ENCODE measurements around the gene LENG1.

The LENG1 gene

DNA sequence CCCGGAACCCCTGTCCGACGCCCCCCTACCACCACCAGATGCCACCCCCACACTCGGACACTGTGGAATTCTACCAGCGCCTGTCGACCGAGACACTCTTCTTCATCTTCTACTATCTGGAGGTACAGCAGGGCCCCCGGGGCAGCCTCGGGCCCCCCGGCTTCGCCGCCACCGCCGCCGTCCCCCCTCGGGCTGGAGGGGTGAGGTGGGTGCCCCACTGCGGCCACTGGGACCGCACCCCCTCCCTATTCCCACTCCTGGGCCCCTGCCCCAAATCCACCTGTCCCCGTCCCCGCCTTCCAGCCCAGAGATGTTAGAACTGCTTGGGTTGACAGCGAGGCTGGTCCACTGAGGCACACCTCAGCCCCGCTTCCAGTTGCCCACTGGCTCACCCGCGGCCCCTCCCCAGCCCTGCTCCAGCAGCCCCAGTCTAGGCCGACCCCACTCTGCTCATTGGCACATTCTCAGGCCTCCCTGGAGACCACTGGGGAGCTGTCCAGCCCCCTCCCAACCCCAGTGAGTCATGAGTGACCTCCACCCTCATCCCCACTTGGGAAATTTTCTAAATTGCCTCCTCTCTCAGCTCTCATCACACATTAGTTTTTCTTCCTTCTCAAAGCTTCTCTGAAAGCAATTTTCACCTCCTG lies 6.5 kb downstream of the LENG1 start:
- TF ChIP-seq, protein P1, sequence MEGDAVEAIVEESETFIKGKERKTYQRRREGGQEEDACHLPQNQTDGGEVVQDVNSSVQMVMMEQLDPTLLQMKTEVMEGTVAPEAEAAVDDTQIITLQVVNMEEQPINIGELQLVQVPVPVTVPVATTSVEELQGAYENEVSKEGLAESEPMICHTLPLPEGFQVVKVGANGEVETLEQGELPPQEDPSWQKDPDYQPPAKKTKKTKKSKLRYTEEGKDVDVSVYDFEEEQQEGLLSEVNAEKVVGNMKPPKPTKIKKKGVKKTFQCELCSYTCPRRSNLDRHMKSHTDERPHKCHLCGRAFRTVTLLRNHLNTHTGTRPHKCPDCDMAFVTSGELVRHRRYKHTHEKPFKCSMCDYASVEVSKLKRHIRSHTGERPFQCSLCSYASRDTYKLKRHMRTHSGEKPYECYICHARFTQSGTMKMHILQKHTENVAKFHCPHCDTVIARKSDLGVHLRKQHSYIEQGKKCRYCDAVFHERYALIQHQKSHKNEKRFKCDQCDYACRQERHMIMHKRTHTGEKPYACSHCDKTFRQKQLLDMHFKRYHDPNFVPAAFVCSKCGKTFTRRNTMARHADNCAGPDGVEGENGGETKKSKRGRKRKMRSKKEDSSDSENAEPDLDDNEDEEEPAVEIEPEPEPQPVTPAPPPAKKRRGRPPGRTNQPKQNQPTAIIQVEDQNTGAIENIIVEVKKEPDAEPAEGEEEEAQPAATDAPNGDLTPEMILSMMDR (IDR thresholded peaks at IDR 0.05; ENCODE audit: extremely low read depth, missing control alignments): no peak
- DNase-seq (ENCODE audit: low spot score): no peak

DNA sequence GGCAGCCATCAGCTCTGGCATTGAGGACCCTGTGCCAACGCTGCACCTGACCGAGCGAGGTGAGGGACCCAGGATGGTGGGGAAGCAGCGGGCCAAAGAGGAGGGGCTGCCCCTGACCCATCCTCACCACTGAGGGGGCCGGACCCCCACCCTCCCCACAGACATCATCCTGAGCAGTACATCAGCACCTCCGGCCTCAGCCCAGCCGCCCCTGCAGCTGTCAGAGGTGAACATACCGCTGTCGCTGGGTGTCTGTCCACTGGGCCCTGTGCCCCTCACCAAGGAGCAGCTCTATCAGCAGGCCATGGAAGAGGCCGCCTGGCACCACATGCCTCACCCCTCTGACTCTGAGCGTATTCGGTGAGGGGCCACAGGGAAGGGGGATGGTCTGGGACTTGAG lies 7.3 kb downstream of the LENG1 start:
- TF ChIP-seq, protein P1 (IDR thresholded peaks at IDR 0.05; ENCODE audit: extremely low read depth, missing control alignments): no peak
- no peak for DNase-seq (ENCODE audit: low spot score)

DNA sequence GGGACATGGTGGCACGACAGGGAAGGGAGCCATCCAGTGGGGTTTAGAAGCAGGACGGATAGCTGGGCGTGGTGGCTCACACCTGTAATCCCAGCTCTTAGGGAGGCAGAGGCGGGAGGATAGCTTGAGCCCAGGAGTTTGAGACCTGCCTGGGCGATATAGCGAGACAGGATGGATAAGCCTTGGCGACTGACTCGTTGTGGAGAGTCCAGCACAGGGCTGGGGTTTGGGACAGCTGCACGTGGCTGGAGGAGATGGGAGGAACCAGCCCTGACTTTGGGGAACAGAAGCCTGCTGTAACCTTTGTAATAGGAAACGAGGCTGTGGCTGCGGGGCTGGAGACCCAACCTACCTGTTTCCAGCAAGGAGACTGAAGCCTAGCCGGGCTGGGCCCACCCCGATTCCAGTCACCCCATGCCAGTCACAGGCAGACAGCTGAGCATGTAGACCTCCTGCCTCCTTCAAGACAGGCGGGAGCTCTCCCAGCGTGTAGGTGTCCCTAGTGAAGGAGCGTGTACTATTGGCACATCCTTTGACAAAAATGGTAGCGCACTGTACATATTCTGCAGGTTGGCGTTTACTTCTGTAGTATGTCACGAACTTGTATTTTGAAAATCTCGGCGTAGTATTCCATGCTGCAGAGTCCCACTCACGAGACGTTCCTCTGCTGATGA lies 8.0 kb downstream of the LENG1 start:
- TF ChIP-seq, protein P1 (IDR thresholded peaks at IDR 0.05; ENCODE audit: extremely low read depth, missing control alignments): no peak
- no peak for DNase-seq (ENCODE audit: low spot score)

DNA sequence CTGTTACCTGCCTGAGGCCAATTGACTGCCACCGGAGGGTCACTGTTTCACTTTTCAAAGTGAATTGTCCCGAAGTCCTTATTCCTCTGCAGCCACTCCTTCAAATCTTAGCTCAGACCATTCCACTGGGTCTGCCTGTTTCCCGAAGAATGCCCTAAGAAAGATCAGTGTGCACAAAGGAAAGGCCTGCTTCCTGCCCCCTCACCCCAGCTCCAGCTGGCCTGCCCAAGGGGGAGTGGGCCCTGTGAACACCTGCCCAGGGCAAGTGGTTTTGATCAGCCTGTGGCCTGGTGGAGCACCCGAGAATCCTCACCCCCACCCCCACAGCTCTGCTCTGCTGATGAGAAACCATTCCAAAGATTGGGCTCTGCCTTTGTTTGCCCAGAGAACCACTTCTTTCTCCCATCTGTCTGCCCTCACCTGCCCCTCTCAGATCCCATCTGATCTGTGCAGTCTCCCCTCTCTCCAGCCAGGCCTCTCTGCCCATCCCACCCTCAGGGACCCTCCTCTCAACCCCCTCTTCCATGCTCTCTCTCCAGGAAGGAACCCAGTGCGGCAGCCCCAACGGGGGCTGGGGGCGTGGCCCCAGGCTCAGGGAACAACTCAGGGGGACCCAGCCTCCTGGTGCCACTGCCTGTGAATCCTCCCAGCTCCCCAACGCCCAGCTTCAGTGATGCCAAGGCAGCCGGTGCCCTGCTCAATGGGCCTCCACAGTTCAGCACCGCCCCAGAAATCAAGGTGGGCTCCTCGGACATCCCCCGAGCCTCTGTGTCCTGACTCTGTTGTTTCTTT lies 10.3 kb downstream of the LENG1 start:
- no peak for DNase-seq (ENCODE audit: low spot score)
- TF ChIP-seq, protein P1 (IDR thresholded peaks at IDR 0.05; ENCODE audit: extremely low read depth, missing control alignments): no peak

DNA sequence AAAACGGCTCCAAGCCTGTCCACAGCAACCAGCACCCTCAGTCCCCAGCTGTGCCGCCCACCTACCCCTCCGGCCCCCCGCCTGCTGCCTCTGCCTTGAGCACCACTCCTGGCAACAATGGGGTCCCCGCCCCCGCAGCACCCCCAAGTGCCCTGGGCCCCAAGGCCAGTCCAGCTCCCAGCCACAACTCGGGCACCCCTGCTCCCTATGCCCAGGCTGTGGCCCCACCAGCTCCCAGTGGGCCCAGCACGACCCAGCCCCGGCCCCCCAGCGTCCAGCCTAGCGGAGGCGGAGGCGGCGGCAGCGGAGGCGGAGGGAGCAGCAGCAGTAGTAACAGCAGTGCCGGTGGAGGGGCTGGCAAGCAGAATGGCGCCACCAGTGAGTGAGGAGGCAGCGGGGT lies 11.4 kb downstream of the LENG1 start:
- DNase-seq (ENCODE audit: low spot score): no peak

DNA sequence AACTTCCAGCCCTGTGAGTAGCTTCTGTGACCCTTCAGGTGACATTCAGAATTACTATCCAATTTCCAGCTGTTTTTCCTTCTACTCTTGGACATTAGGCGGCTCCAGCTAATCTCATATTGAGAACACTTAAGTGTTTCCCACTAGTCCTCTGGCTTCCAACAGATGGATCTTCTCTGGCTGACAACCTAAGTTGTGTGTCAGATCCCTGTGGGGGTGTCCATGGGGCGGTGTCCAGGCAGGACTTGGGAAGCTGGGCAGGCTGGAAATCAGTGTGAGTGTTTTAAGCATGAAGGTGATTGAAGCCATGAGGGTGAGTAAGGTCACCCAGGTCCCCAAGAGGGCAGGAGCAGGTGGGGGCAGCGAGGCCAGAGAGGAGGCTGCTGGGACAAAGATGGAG lies 11.8 kb downstream of the LENG1 start:
- DNase-seq (ENCODE audit: low spot score): no peak
- TF ChIP-seq, protein P1 (IDR thresholded peaks at IDR 0.05; ENCODE audit: extremely low read depth, missing control alignments): no peak

More for the DNA sequence above, 11.4 kb downstream of the LENG1 start:
- TF ChIP-seq, protein P1 (IDR thresholded peaks at IDR 0.05; ENCODE audit: extremely low read depth, missing control alignments): no peak
